Stimulated activated CD8-positive, alpha-beta memory T cell treated with anti-CD3 and anti-CD28 coated beads, Interleukin-7, amount 100 ng/mL, for 48 hours (primary cell): Measurements from ENCODE around the gene EVX1.

Source experiments
- DNase-seq, 2 donors: peaks; one replicate each; pipeline ENCODE4 v3.0.0-alpha.2; 2020; ENCODE audit warnings: low read depth in 1 of 2; ENCODE audit errors: extremely low read depth in 1 of 2

The EVX1 gene

DNA sequence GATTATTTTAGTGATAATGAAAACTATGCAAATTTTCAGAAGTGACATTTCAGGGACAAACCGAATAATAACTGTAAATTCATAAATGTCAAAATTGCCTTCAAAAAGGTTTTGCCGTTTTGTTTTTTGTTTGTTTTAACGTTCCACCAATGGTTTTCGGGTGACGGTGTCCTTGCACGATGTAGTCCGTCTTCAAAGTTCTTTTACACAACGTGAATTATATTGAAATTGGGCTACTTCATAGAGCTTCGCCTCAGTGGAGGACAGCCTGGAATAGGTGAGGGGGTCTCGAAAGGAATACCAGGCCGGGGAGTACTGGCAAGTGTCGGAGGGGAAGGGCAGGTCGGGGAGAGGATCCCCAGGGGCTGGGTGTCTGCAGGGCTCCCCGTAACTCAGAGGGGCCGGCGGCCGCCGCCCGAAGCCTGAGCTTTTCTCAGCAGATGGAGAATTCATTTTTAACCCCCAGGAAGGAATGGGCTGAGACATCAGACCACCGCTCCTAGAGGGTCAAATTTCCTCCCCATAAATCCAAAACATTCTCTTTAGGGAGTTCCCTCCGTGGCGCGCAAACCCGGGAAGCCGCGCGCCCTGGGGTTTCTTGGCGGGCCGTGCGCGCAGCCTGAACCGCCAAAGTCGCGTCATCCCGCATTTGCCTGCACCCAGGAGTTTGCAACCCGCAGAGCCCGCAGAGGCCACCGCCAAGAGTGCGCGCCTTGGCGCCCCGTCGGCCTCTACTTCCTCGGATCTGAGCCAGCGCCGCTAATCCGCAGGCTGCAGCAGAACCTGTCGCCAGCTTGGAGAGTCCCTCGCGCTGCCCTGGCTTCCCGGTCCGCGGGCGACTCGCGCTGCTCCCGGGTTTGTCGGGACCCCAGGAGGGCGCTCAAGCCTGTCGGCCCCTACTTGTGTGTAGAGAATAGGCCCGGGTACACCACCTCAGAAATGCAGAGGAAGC, 17.3 kb upstream of the EVX1 start:
- DNase-seq, result no peak

DNA sequence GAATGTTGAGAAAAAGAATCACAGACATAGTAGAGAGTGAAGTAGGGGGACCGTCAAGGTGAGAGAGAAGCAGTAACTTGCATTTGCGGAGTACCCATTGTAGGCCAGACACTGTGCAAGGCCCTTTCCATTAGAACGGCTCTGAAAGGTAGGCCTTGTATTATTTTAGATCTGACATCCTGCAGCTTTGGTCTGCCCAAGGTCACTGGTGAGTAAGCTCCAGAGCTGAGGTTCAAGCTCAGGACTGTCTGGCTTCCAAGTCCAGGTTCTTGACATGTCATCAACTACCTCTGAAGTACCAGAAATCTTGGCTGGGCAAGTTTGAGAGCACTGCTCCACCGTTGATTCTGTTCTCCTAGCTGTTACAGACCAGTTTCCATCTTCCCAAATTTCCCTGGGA, 13.2 kb upstream of the EVX1 start:
- DNase-seq, result no peak

DNA sequence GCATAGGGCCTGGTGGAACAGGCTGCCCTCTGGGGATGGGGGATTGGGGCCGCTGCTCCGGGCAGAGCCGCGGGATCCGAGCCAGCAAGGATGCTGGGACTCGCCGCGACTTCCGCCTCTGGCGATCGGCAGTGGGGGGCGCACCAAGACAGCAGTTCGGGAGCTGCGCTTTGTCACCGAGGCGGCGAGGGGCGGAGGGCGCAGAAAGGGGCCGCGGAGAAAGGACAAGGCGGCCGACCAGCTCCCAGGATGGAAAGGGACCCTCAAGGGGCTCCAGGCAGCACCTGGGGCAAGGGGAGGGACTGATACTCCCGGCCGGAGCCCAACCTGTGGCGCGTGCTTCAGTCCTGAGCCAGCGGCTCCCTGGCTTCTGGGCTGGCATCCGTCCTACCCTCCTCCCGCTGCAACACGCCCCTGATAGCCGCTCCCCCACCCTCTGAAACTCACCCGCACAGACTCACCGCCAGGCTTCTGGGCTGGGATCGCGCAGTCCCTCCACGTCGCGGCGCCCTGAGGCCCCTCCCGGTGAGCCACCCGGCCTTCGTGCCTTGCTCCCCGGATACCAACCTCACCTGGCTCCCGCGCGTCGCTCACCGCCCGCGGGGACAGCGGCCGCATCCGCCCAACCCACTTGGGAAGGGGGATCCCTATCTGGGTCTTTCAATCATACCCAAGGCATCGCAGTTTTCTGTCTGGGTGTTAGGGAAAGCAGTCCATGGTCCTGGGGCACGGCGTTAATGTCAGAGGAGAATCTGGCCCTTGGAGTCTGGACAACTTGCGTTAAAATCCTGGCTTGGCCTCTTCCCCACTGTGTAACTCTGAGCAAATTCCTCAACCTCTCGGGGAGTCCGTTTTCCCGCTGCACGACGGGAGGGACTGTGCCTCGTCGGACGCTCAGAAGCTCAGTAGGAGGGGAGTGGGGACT, 7.0 kb upstream of the EVX1 start:
- DNase-seq, result no peak

DNA sequence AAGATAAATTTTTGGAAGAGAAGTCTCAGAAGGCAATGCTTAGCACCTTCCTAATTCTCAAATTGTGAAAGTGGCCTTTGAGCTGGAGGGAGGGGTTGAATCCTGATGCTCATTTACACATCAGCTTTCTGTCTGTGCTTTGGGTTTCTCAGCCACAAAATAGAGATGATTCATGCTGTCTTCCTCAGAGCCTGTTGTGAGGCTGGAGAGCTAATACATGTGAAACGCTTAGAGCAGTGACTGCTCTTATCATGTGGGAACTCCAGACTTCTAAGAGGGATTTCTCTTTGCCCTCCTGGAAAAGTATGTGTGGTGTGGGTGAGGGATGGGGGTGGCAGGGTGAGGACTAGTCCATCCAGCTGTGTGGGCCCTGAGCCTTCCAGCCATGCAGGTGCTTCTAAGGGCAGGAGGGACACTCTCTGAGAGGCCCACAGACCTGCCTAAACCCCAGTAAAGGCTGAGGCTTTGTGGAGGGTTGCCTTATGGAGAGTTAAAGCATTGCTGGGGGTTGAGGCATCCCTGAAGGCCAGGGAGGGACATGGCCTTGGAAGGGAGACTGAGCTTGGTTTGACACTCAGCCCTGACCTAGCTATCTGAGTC, 4.8 kb upstream of the EVX1 start:
- no peak for DNase-seq

DNA sequence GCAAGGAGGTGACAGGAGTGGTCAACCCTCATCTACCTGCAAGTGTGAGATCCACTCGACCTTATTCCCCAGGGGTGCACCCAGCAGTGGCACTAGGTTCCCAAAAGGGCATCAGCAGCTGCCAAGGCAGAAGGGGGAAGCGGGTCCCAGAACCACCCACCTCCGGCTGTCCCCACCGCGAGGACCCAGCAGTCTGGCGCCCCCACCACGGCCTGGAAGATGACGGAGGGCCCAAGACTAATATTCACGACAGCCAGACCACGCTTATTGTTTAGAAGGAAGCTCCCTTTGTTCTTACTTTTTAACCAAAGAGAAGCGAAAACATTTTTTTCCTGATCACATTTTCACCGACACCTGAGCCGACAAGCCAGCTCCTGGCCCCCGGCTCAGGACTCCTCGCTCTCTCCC, 3.6 kb upstream of the EVX1 start:
- DNase-seq, result no peak

DNA sequence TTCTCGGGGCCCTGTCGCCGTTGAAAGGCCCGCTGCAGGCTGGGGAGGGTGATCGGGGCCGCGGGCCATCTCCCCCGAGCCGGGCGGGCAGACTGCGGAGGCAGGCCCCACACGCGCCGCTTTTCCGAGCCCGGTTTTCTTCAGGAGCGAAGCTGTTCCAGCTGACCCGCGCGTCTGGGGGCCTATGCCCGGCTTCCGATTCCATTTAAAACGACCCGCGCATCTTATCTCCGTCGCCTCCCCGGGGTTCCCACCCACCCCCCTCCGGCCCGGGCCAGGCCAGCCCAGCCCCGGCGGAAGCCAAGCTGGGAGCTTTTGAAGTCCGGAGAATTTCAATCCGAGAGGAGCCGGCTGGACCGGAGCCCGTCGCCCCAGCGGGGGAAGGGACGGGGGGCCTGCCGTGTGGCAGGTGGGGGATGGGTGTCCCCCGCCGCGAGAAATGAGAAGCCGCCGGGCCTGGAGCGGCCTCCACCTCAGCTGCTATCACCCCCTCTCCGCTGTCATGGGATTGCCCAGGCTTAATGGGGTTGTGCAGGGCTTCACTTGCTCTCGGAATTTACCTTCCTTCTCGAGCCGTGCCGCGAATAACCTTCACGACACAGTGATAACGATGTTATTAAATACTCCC, 3.1 kb upstream of the EVX1 start:
- no peak for DNase-seq

DNA sequence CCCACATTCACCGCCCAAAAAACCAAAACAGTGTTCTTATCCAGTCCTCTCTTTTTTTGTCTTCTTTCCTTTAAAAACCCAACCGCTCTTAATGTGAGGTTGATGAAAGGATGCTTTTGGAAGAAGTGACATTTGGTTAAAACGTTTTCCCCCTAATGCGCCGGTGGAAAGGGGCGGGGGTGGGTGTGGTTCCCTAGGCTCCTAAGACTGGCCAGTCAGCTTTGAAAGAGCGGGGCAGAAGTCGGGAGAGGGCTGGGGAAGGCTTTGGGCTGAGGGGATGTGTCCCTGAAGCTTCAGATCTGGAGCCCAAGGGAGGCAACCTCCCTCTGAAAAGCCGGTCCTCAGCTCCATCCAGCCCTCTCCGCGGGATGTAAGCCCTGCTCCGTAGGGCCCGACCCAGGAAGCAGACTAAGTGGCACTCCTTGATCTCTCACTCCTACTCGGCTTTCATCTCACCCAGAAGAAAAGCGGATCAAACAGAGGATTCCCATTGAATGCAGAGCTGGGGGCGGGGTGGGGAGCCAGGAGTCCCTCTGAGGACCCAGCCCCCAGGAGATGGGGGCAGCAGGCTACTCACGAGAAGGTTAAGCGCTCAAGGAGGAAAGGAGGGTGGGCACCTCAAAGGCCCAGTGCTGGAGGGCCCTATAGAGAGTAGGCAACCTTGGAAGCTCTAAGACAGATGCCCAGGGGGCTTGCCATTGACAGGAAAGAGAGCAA, 2.4 kb upstream of the EVX1 start:
- DNase-seq, result no peak

DNA sequence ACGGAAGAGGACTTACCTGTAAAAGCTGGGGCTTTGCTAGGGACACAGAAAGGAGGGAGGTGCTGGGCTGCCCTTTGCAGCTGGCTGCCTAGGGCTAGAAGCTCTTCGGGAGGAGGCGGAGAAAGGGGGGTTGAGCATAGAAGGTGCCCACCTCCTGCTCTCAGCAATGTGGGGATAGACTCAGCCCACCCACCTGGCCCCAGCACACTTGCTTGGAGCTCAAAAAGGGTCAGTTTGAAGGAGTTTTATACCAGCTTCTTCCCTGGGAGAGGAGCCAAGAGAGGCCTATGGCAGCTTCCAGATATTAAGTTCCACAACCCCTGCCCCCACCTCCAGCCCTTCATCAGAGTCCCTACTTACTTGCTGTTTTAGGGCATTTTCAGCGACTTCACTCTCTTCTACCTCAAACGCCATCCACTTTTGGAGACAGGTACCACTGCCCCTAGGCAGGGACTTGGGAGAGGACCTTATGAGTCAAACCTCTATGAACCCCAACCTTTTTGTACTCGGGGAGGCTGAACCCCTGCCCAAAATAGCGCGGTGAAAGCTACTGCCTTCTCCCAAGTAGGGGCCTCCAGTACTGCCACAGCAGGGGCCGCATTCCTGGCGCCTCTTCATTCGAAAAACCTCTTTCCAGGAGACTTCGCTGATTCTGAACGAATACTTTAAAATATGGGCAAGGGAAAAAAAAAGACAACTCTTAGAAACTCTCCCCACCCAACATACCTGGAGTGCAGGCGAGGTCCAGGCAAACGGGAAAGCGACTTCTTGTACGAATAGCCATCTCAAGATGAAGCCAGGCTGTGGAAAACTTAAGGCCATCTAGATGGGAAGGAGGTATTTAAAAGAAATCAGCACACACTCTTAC, 1.2 kb upstream of the EVX1 start:
- DNase-seq, result no peak

DNA sequence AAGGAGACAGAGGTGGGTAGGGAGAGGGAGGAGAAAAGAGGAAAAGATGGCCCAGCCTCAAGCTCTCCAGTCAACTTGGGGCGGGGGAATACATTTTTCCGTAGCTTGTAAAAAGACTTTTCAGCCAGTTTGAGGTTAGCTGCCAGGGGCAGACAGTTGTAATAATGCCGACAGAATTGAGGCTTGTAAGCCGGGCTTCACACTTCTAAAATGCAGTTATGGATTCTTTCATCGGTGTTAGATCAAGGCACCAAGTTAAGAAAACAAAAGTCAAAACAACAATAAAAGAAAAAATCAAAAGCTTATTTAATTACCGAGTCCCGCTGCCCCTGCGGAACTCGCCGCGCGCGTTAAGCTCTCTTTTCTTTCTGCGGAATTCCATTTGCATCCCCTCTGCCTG, 448 bp upstream of the EVX1 start:
- DNase-seq, result no peak

DNA sequence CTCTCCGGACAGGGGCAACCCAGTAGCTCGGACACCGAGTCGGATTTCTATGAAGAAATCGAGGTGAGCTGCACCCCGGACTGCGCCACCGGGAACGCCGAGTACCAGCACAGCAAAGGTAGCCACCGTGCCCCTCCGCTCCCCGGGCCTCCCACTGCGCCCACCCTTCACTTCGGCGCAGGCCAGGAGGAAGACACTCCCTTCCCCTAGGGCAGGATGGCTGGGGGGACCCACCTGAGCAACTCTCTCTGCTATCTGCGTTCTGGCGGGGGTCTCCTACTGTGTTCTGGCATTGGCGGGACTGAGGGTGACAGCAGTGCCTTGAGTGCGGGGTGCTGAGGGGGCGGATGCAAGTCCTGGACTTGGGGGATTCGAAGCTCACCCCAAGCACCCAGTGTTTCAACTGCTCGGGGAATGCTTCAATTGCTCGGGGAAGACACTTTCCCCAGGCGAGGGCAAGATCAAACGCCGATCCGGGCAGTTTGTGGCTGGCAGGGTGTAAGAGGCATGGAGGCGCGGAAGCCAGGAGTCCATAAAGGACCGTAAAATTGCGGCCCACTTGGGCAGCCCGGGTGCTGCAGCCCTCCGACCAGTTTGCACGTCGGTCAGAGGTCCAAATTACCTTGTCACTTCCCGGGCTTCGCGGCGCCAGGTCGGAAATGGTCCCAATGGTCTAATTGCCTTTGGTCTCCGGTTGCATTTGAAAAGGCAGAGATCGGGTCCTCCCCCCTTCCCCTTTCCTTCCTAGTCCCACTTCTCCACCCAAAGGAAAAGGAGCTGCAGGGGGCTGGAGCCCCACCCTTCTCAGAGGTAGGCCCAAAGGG, 950 bp downstream of the EVX1 start:
- DNase-seq, result no peak

DNA sequence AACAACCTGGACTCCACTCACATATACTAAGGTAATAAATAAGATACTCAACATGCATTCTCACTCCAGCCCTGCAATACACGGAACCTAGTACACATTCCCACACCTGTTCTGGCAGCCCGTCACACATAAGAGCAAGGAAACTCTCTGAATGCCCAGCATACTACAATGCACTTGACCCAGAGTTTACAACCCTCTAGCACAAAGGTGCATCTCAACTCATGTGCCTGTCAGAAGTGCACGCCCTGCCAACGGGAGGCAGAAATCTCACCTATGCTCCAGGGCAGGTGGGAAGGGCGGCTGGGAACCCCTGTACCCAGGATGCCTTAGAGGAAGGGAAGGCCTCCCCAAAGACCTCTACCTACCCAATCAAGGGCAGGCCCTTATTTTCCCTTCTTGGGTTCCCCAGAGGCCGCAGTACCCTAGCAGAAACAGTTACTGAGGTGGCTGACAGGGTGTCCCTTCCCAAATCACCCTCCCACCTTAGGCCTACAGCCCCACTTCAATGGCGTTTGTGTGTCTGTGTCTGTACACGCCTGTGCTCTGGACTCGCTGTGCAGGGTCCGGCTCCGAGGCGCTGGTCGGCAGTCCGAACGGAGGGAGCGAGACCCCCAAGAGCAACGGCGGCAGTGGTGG, 2.0 kb downstream of the EVX1 start:
- DNase-seq, result no peak

DNA sequence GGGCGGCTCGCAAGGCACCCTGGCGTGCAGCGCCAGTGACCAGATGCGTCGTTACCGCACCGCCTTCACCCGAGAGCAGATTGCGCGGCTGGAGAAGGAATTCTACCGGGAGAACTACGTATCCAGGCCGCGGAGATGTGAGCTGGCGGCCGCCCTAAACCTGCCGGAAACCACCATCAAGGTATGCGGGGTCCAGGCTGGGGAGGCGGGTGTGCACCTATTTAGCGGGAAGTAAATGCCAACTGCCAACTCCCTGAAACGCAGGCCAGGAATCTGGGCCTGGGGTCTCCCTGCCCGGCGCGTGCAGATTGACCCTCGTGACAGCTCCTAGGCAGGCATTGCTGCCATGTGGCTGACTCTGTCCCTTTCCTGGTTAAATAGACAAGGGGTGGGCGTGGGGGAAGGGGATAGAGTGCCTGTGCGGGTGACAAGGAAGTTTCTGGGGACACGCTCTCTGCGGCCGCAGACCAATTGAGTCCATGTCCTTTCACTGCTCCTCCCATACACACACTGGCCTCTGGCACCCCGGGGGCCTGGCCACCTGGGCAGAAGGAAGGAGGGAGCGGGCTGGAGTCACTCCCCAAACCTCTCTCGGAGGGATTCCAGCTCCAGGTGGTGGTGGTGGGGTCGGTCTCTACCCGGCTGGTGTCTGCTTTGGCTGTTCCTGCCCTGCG, 2.7 kb downstream of the EVX1 start:
- no peak for DNase-seq

DNA sequence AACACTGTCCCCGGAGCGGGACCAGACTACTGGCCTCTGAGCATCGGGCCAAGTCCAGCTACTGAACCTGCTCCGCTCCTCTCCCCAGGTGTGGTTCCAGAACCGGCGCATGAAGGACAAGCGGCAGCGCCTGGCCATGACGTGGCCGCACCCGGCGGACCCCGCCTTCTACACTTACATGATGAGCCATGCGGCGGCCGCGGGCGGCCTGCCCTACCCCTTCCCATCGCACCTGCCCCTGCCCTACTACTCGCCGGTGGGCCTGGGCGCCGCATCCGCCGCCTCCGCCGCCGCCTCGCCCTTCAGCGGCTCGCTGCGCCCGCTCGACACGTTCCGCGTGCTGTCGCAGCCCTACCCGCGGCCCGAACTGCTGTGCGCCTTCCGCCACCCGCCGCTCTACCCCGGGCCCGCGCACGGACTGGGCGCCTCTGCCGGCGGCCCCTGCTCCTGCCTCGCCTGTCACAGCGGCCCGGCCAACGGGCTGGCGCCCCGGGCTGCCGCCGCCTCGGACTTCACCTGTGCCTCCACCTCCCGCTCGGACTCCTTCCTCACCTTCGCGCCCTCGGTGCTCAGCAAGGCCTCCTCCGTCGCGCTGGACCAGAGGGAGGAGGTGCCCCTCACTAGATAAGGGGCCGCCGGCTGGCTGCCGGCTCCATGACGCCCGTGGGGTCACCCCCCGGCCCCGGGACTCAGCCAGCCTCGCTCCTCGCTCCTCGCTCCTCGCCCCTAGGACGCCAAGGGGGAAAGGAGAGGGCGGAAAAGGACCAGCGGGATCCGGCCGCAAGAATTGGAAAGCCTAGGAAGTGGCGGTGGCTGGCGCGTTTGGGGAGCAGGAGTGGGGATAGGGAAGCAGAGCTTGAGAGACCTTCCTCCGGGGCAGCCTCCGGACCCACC, 3.4 kb downstream of the EVX1 start:
- no peak for DNase-seq

DNA sequence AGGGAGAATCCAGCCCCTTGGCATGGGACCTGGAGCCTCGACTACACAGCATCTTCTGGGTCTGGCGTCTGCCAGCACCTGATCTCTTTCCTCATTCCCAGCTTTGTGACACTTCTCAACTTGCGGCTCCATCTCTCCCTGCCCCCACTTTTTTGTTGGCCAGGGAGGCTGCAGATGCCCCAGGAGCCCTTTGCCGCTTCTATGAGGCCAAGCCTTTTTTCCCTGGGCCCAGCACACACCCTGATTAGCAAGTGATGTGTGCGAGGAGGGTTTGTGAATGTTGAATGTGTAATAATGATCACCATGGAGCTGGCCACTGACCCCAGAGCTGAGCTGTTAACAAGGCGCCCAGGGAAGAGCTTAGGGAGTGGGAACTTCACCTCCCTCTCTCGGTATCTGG, 4.4 kb downstream of the EVX1 start:
- DNase-seq, result no peak

DNA sequence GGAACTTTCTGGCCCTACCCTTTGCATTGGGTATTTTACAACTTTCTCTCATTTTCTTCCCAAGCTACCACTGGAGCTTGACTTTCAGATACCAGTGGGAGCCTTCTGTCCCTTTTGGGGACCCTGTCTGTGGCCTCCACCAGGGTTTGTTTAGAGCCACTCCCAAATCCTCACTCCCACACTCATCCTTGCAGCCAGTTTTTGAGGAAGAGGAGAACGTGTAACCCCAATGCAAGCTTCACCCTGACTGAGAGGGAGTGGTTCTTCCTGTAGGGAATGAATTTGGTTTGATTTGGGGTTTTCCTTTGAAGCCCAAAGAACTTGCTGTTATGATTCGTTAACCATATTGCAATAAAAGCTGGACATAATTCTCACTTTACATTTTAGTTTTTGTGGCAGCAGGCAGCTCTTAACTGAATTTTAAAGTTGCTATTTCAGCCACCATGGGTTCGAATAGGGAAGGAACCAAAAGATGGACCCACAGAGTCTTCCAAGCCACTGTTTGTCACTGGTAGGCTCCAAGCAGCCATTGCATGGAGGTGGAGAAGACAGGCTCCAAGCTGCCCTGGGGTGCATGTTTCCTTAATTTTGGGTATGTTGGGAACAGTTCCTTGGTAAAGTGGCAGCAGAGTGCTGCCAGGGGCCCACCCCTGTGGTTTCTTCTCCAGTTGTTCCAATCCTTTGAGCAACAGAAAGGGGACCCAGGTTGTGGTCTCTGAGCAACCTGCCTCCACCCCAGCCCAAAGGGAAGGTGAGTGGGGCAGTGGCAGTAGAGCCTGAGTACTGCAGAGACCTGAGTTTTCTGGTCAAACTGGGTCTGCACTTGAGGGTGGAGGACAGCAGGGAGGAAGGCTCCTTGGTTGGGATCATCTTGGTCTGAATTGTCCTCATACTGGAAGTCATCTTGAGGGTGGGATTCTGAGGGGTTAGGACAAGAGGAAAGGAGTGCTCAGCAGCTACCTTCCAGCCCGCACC, 5.1 kb downstream of the EVX1 start:
- no peak for DNase-seq
